GM21619 (cell line): ENCODE data around the gene DTNB.

Source experiments
- ATAC-seq: cut with Tn5 transposase; IDR thresholded peaks from one replicate; pipeline ENCODE4 v1.9.1; 2021; ENCODE audit not compliant: unreplicated experiment

DTNB gene

DNA sequence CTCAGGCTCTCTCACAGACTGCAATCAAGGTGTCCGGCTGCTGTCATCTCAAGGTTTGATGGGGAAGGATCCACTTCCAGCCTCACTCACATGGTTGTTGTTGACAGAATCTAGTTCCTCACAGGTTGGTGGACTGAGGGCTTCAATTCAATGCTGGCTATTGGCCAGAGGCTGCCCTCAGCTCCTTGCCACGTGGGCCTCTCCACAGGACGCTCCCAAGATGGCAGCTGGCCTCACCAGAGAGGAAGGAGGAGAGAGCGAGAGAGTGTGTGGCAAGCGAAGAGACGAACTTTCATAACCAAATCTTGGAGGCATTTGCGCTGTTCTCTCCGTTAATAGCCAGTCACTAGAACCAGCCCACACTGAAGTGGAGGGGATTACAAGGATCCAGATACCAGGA, 318.1 kb downstream of the DTNB start:
- ATAC-seq: no peak

DNA sequence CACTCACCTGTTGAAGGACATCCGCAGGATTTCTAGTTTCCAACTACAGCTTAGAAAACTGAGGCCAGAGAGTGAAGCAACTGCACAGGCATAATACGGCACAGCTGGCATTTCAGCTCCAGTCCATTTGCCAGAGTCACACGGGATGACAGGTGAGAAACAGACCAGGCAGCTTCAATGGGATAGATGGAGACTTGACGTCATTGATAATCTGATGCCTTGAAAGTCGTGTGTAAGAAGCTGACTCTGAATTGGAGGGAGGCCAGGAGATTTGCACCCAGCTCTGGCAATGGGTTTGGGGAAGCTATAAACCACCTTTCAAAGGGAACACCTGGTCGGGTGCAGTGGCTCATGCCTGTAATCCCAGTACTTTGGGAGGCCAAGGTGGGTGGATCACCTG, 319.3 kb downstream of the DTNB start:
- ATAC-seq: no peak

DNA sequence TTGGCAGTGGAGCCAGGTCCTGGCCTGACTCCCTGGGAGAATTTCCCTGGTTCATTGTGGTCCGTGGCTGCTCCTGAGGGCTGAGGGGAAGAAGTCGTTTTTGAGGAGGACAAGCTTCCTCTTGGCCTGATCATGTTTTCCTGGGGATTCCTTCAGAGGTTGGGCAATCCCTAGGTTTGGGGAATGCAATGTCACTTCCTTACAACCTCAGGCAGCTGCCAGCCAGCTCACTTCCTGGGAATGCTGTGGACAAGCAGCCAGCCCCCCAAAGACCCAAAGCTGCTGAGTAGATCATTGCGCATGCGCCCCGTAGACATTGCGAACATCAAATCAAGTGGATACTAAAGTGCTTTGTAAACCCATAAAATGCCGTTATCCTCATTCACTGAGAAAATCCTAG, 324.0 kb downstream of the DTNB start:
- no peak for ATAC-seq

DNA sequence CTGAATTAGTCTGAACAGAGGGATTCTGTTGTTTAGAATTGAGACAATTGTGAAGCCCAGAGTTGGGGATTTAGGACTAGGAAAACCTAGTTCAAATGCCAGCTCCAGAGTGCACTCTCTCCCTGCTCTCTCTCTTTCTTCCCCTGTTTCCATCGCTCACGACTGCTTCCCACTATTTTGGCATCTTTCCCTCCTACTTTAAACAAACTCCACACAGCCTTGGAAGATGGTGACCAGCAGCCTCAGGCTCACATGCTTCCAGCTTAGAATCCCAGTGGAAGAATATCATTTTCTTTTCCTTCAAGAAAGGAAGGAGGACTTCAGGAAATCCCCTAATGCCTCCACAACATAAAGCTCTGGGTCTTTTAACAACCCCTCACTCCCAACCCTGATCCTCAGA, 325.5 kb downstream of the DTNB start:
- ATAC-seq: no peak

DNA sequence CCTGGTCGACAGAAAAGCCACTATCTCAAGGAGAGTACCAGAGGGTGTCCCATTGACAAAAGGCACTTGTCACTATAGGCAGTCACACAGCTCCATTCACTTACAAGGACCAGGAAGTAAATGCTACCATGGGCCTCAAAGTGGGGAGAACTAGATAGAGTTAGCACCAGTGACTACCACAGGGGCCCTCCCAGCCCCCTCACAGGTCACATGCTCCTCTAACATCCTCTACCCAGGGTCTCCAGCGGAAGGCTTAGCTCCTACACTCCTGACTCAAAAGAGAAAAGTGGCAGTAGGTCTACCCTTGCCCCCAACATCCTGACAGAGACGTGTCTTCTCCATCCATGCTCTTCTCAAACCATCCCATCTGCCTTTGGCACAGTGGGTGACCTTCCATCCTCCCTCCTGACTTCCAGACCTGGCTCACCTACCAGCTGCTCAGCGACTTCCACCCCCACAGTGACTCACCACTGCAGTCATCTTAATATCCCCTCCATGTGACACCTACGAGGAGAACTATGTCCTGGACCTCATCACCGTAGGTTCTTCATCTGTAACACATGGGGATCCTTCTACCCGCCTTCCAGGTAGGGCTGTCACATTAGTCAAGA, 326.1 kb downstream of the DTNB start:
- ATAC-seq: no peak

DNA sequence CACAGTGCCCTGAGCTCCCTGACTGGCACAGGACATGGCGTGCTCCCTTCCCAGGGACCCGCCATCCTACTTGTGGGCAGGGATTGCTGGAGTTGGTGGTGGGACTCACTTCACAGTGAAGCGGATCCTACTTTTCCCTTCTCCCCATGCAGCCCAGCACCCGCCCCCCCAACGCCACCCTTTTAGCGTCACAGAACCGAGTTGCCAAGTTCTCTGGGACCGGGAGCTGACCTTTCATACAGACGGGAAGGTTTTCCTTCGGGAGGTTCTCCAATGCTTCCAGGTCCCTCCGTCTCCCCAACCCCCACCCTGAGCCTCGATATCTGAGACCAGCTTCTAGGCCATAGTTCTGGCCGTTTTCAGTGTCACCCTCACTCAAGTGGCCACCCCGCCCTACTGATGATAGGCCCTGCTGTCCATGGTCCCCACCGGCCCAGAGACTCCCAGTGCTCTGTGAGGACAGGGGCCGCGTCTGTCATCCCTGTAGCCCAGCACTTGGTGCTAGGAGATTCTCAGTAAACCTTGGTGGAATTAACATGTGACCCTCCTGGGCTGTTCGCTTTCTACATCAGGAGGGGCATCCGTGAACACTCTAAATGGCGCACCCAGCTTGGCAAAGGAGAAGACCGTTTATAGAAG, 330.1 kb downstream of the DTNB start:
- no peak for ATAC-seq

DNA sequence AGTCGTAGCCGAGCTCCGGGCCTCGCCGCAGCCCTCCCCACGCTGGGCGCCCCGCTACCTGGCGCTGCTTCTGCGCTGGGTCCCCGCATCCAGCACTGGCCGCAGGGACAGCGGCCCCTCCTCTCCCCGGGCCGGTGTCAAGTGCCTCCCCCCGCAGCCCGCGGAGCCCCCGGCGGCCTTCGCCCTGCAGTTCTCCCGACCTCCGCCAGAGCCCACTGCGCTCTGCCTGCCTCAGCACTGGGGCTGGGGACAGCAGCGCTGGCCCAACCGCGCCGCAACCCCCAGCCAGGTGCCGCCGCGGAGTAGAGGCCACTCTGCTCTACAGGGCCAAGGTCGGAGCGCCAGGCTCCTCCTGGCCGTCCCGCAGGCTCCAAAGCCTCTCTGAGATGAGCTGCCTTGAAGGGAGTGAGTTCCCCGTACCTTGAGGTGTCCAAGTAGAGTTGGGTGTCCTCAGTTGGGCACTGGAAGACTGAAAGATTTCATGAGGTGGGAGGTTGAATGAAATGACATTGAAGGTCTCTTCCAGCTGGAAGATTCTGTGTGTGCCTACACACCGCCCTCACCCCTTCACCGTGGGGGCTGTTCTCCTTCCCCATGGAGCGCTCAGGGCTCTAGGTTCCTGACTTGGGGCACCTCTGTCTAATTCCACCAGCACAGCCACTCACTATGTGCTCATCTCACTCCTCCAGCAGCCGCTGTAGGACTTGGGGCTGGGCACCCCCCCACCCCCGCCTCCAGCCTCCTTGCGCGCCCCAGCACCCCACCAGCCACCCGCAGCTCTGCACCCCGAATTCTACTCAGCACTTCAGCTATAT, 330.8 kb downstream of the DTNB start:
- ATAC-seq: peak; percentile 71

DNA sequence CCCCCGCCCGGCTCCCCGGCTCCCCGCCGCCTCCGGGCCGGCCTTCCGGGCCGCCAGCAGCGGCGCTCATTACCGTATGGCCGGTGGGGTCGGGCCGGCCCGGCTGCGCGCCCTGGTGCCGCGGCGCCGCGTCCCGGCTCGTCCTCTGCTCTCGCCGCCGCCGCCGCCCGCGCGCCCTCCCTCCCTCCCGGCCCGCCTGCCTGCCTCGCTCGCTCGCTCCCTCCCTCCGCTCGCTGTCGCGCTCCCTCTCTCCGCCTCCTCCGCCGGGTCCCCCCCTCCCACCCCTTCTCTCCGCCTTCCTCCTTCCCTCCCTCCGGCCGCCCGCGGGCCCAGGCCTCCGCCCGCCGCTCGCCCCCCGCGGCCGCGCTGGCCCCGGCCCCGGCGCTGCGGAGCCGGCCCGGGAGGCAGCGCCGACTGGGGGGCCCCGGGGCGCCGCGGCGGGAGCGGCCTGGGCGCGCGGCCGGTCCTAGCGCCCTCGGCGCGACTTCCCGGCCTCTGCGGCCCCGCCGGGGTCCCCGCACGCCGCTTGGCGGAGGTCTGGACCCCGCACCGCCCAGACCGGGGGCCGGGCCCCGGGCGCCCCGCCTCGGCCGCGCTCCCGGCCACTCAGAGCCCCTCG, 331.5 kb downstream of the DTNB start, which contains the start of gene DNMT3A:
Gene DNMT3A, minus strand, starts transcription at position 173 of the 619 bp plus-strand sequence. CDS start 27,941 bp downstream, outside the sequence.
- peak; percentile 28 for ATAC-seq

DNA sequence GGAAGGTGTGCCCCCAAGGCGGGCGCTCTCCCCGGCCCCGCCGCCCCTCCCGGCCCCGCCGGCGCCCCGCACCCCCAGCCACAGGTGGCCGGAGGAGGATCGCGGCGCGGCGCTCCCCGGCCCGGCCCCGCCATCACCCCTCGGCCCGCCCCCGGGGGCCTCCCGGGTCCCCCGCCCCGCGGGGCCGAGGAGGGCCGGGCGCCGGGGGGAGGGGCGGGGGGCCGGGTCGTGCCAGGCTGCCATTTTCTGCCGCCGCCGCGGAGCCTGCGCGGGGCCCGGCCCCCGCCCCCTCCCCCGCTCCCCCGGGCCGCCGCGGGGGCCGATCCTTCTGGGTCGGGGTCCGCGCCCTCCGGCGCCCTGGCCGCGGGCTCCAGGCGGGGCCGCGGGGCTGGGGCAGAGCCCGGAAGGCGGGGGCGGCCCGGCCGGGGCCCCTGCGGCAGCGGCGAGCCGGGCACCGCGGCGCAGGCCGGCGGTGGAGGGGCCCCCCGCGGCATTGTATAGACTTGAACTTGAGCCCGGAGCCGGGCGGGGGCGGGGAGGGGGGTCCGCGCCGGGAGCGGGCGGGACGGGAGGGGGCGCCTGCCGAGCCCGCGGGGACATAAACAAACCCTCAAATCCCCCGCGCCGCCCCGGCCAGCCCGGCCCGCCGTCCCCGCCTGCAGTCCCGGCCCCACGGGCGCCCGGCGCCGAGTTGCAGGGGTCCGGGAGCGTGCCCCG, 332.2 kb downstream of the DTNB start:
- peak; percentile 7 for ATAC-seq

DNA sequence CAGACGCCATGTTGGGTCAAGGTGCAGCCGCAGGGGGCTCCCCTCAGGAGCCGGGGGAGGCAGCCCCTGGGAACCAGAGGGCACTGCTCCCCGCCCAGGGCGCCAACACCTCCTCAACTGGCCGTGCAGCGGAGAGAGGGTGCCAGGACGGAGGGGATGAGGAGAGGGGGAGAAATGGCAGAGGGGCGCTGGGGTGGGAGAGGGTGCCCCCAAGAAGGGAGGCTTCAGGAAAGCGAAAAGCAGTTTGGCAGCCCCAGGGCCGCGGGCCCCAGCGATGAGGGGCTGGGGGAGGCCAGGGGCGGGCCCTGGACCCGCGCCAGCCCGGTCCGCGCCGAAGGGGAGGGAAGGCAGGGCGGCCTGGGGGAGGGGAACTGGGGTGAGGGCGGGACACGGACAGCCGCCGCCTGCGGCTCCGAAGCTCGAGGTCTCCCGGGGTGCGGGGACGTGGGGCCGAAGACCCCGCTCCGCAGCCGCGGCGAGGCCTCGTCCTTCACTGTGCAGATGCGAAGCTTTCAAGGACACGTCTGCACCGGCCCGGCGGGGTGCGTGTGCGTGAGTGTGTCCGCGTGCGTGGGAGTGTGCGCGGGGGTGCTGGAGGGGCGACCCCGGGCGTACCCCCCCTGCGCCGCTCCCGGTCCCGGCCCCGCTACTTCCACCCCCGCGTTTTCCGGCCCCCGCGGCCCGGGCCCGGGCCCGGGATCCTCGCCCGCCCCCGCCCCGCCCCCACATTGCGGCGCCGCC, 333.0 kb downstream of the DTNB start:
- ATAC-seq: no peak

DNA sequence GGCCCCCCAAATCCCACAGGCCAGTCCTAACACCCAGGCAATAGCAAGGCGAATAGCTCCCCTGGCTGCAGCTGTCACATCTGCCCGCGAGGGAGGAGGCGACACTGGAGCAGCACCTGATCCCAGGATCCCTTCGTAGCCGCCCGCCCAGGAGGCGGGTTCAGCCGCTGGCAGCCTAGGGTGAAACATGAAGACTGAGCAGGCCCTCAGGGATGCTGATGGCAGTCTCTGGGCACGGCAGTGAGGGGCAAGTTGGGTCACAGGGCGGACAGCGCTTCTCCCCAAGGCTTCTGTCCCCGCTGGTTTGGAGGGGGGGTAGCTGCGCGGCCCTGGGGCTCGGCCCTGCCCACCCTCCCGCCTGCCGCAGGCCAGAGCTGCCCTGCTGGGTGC, 333.6 kb downstream of the DTNB start:
- no peak for ATAC-seq

DNA sequence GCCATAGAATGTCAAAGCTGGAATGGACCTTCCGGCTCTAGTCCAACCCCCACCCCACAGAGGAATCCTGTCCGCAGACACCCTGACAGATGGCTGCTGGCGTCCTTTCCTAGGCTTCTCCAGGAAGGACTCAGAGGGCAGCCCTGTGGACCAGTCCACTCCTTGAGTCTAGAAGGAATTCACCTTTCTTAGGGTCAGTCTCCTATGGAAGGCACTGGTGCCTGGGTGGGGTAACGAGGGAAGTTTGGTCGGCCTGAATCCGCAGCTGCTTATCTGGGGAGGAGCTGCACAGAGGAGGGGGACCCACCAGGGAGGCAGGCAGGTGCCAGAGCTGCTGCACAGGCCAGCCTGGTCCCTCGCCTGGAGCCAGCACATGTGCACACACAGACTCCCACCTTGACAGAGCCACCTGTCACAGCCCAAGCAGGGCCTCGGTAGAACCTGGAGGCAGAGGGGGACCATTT, 334.1 kb downstream of the DTNB start:
- no peak for ATAC-seq

DNA sequence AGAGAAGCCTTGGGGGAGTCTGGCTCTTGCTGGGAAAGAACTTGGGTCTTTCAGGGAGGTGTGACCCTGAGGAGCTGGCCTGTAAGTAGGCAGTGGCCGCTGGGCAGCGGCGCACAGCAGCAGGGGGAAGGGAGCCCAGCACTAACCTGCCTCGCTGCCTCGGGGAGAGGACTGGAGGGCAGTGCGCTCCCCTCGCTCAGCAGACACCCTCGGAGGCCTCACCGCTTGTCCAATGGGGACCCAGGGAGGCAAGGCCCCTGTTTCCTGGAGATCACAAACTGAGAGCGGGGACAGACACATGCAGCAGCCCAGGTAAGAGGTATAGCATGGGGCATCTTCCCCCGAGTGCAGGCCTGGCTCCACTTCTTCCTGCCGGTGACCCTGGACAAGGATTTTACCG, 335.0 kb downstream of the DTNB start:
- no peak for ATAC-seq

DNA sequence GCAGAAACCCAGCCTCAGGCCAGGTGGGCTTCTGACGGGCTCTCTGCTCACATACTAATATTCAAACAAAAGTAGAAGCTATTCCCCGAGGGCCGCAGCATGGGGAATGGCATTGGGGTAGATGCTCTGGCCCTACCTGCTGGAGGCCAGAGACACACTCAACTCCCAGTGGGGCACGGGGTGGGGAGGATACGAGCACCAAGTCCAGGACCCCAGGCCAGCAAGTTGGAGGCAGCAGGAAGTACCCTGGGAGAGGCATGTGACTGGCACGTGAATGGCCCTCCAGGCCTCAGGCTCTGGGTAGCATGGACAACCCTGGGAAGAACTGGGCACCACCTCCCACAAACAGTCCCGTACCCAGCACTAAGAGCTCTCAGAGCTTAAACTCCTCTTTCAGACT, 335.5 kb downstream of the DTNB start:
- ATAC-seq: no peak

DNA sequence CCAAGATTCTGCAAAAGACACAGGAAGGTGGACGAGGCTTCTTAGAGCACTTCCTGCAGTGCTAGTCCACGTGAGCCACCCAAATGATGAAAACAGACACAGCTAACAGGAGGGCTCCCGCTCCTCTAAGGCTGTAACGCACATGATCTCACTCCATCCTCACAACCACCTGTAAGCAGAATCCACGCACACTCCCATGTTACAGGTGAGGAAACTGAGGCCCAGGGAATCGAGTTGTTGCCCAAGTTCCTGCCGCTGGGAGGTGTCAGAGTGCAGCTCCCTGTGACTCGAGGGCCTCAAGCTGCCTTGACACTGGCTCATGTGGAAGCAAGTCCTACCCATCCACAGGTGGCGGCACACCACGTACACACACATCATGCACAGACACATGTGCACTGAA, 336.1 kb downstream of the DTNB start:
- ATAC-seq: no peak

DNA sequence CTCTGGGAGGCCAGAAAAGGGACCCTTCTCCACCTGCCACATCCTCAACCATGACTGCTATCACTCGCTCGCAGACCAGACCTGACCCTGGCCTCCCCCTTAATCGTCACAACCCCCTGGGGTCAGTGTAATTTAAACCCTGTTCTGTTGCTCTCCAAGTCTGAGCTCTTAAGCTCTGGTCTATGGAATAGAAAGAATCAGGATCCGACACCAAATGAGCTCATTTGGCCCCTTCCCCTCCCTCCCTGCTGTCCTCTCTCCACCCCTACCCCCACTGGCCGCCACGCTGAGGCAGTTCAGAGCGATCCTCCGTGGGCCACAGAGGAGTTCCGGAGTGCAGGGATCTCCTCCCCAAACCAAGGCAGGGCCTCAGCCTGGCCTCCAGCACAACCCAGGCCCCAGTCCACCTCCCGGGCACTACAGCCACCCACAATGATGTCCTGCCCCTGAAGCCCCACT, 337.0 kb downstream of the DTNB start:
- no peak for ATAC-seq

DNA sequence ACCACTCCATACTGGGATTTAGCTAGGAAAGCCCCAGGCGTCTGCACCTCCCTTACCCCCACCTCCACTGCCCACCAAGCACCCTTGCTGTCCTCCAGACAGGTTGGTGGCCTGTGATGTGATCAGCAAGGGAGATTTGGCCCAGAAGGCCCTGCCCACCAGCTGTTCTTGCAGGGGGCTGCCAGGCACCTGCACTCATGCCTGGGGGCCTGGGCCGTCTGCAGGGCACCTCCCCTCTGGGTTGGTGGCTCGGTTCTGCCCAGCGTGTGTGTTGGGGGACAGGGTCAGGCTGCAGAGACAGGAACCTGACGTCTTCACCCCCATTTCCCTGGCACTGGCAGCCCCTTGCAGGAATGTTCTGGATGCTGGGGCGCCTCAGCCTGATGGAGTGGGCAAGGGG, 337.4 kb downstream of the DTNB start:
- ATAC-seq: no peak

DNA sequence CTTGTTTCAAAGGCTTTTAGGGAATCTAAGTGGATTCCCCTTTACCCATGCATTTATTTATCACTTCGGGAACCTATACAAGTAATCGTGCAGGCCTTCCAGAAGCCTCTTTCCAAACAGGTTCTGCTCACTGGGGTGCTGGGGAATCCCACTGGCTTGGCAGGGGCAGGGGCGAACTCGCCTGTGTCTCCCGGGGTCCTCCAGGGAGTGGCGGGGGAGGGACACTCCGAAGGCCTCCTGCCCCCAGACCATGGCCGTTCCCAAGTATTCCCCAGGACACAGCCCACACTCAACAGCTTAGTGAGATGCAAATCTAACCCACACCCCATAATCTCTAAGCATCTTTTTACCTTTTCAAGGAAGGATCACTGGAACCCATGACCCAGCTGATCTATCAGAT, 338.2 kb downstream of the DTNB start:
- no peak for ATAC-seq

DNA sequence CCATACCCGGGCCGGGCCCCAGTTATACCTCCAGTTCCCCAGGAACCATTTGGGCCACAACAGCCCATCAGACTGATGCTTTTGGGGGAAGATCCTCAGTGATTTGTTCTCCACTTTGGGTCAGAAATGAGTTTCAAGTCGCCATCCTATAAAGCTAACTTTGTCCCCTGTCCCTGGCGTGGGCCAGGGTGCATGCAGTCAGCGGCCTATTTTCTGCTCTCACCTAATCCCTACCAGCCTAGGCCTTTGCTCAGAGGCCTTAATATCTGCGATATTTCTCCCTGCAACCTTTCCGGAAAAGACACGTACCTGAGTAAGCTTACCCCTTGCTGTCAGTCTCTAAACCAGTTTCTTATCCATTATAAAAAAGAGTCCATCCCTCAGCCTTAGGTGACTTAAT, 338.9 kb downstream of the DTNB start:
- no peak for ATAC-seq

DNA sequence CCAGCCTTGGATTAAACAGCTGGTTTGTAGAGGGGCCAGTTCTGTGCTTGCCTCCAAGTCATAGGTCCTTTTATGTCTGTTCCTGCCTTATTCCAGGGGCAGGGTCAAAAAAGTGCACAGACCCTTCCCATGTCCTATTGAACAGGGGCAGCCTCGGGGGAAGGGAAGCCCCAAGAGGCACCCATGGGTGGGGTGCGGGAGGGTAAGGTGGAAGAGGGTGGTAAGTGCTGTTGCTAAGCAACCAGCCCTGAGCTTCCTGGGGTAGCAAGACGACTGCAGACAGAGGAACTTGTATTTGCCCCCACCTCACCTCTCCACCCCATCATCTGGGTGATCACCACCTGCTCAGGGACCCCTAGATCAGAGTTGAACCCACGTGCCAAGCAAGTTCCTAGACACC, 339.4 kb downstream of the DTNB start:
- ATAC-seq: no peak
